ENCODE results near the gene NR2F1-AS1.
A peak's percentile ranks its signal among the peaks of the same experiment; 100 is the strongest.

The NR2F1-AS1 gene

GRCh38 chr5:93600409-93601070 is 19.5 kb upstream of the NR2F1-AS1 start:
- TF ChIP-seq POLR2AphosphoS5 (IDR thresholded peaks at IDR 0.05; ENCODE audit: low read depth, low read length) (no peak), TAF1 (IDR thresholded peaks at IDR 0.05; ENCODE audit: borderline replicate concordance, insufficient read depth, low read length) (no peak), SIN3A (IDR thresholded peaks at IDR 0.05; ENCODE audit: borderline replicate concordance, insufficient read depth, low read length) (no peak), FOXP2 (optimal IDR thresholded peaks at IDR 0.05; ENCODE audit: borderline replicate concordance, extremely low read depth, extremely low read length, insufficient read depth) (no peak), REST (IDR thresholded peaks at IDR 0.05; ENCODE audit: insufficient read depth in 1 of 2, low read depth in 2 of 2, low read length in 2 of 2) (no peak)

GRCh38 chr5:93599399-93600120 is 18.5 kb upstream of the NR2F1-AS1 start:
- TF ChIP-seq POLR2AphosphoS5 (IDR thresholded peaks at IDR 0.05; ENCODE audit: low read depth, low read length) (no peak), FOXP2 (optimal IDR thresholded peaks at IDR 0.05; ENCODE audit: borderline replicate concordance, extremely low read depth, extremely low read length, insufficient read depth) (no peak), REST (IDR thresholded peaks at IDR 0.05; ENCODE audit: insufficient read depth in 1 of 2, low read depth in 2 of 2, low read length in 2 of 2) (no peak), TAF1 (IDR thresholded peaks at IDR 0.05; ENCODE audit: borderline replicate concordance, insufficient read depth, low read length) (no peak), SIN3A (IDR thresholded peaks at IDR 0.05; ENCODE audit: borderline replicate concordance, insufficient read depth, low read length) (no peak)

- TF ChIP-seq POLR2AphosphoS5 (IDR thresholded peaks at IDR 0.05; ENCODE audit: low read depth, low read length) = no peak
- no peak for TF ChIP-seq SIN3A (IDR thresholded peaks at IDR 0.05; ENCODE audit: borderline replicate concordance, insufficient read depth, low read length)
- no peak for TF ChIP-seq REST (IDR thresholded peaks at IDR 0.05; ENCODE audit: insufficient read depth in 1 of 2, low read depth in 2 of 2, low read length in 2 of 2)
- no peak for TF ChIP-seq TAF1 (IDR thresholded peaks at IDR 0.05; ENCODE audit: borderline replicate concordance, insufficient read depth, low read length)
- no peak for TF ChIP-seq FOXP2 (optimal IDR thresholded peaks at IDR 0.05; ENCODE audit: borderline replicate concordance, extremely low read depth, extremely low read length, insufficient read depth)
Measured at GRCh38 chr5:93599001-93599379, 18.0 kb upstream of the NR2F1-AS1 start.

GRCh38 chr5:93598091-93599000 is 17.3 kb upstream of the NR2F1-AS1 start:
- TF ChIP-seq REST (IDR thresholded peaks at IDR 0.05; ENCODE audit: insufficient read depth in 1 of 2, low read depth in 2 of 2, low read length in 2 of 2) = no peak
- no peak for TF ChIP-seq TAF1 (IDR thresholded peaks at IDR 0.05; ENCODE audit: borderline replicate concordance, insufficient read depth, low read length)
- no peak for TF ChIP-seq SIN3A (IDR thresholded peaks at IDR 0.05; ENCODE audit: borderline replicate concordance, insufficient read depth, low read length)
- no peak for TF ChIP-seq POLR2AphosphoS5 (IDR thresholded peaks at IDR 0.05; ENCODE audit: low read depth, low read length)
- peak; percentile 21 for TF ChIP-seq FOXP2 (optimal IDR thresholded peaks at IDR 0.05; ENCODE audit: borderline replicate concordance, extremely low read depth, extremely low read length, insufficient read depth)
